GM21576 (cell line): ENCODE data around the gene OR11H1.
"Not testable (repeated sequence)": the region's sequence is repeated elsewhere in the genome, so short reads cannot be mapped to it uniquely, and the experiment has no call there.

ENCODE experiments used
- ATAC-seq: cut with Tn5 transposase; IDR thresholded peaks from one replicate; pipeline ENCODE4 v1.9.1; 2021; ENCODE audit warnings: mild to moderate bottlenecking, moderate library complexity; ENCODE audit not compliant: unreplicated experiment

The OR11H1 gene, protein sequence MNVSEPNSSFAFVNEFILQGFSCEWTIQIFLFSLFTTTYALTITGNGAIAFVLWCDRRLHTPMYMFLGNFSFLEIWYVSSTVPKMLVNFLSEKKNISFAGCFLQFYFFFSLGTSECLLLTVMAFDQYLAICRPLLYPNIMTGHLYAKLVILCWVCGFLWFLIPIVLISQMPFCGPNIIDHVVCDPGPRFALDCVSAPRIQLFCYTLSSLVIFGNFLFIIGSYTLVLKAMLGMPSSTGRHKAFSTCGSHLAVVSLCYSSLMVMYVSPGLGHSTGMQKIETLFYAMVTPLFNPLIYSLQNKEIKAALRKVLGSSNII

GRCh38 chr22:15527892-15528291 lies at the start of gene OR11H1:
Gene OR11H1 (plus strand): TSS chr22:15528192. CDS start chr22:15528192, 0 bp downstream.
- ATAC-seq, result not testable (repeated sequence)

DNA sequence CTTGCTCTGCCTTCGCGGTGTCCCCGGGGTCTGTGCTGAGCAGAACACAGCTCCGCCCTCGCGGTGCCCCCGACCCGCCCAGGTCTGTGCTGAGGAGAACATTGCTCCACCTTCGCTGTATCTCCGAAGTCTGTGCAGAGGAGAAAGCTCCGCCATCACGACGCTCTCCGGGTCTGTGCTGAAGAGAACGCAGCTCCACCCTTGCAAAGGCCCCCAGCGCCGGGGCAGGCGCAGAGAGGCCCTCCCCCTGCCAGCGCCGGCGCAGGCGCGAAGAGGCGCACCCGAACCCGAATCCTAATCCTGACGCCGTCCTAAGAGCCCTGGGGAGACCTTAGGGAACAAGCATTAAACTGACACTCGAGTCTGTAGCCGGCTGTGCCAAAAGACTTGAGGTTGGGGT lies 18.0 kb upstream of the OR11H1 start:
- ATAC-seq, result not testable (repeated sequence)

DNA sequence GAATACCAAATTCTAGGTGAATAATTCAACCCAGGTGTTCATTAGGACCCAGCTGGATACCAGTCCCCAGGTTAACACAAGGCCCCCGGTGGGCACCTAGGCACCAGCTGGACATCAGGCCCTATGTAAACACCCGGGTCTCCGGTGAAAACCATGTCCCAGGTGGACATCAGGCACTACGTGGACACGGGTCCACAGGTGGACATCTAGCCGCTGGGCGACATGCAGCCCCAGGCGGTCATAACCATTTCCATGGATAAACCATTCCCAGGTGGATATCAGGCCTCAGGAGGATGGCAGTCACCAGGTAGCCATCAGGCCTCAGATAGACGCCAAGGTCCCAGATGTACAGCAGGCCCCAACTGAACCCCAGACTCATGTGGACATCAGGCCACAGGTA lies 12.1 kb upstream of the OR11H1 start:
- ATAC-seq, result not testable (repeated sequence)

GRCh38 chr22:15553767-15554166 lies 25.8 kb downstream of the OR11H1 start:
- not testable (repeated sequence) for ATAC-seq

DNA sequence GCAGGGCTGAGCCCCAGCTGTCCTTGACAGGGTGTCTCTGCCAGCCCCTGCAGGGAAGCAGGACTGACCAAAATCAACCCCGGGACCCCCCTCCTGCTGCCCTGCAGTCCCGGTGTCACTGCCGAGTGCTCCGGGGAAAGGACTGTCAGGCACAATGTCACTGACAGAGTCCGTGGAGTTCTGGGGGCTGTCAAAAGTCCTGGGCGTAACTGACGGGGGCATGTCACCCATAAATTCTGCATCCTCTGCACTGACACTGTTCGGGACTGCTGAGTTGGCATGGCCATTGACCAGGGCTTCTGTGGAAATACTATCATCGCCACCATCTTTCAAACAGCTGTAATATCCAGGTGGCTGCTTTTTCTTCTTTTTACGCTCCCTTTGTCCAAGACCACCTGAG lies 35.5 kb downstream of the OR11H1 start:
- not testable (repeated sequence) for ATAC-seq

DNA sequence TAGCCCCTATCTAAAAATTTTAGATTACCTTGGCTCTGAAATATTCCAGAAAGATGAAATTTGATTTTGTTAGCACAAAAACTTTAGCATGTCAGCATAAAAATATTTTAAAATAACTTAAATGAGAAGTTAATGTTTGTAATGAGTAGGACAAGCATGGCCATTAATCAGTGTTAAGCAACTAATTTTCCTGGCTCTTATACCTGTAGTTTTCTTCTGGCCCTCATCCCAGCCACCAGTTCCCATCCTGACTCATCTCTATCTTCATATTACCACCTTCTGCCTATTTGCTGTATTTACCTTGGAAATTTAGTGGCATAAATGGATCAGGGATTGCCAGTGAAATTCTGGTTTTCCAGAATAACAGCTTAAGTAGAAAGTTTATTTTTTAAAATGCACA lies 37.1 kb downstream of the OR11H1 start:
- not testable (repeated sequence) for ATAC-seq
